K562 (cell line): ENCODE data around the gene ZNF326. TPM values are rescaled to one million over a fixed set of nuclear protein-coding genes. Genes with fewer than 3 reads are reported as not detected.

ENCODE experiments used
- ADNP ChIP-seq: fragments of 200-800 bp; sonication (Bioruptor generic); IDR thresholded peaks from 2 replicates; pipeline ENCODE4 v1.6.1; 2016; ENCODE audit warnings: missing genetic modification characterization, missing compliant biosample characterization
- EWSR1 ChIP-seq: fragments of 450-650 bp; IDR thresholded peaks from 2 replicates; pipeline ENCODE4 v1.6.1; 2018; ENCODE audit warnings: borderline replicate concordance, mild to moderate bottlenecking, low read depth, moderate library complexity; ENCODE audit not compliant: partially characterized antibody
- HDAC3 ChIP-seq: fragments of 450-650 bp; IDR thresholded peaks from 2 replicates; pipeline ENCODE4 v1.6.1; 2018; ENCODE audit warnings: borderline replicate concordance, mild to moderate bottlenecking, moderate library complexity; ENCODE audit not compliant: partially characterized antibody
- IRF2 ChIP-seq: sonication (generic); formaldehyde crosslinking; IDR thresholded peaks from 2 replicates; pipeline ENCODE4 v1.8.1; 2022; ENCODE audit warnings: mild to moderate bottlenecking, missing genetic modification reagents
- MLX ChIP-seq, 2 experiments: fragments of 450-650 bp in 1 of 2; sonication (generic) in 1 of 2; formaldehyde crosslinking; conservative IDR thresholded peaks; 2 replicates each; pipeline versions ENCODE4 v1.4.0 to v1.8.1; 2020 to 2022; ENCODE audit warnings: mild to moderate bottlenecking in 1 of 2, missing genetic modification reagents in 1 of 2
- NR2C2 ChIP-seq, 2 experiments: fragments of 200-800 bp in 1 of 2; sonication (Bioruptor generic) in 1 of 2; sonication (generic) in 1 of 2; formaldehyde crosslinking in 1 of 2; IDR thresholded peaks; 2 replicates each; pipeline versions ENCODE4 v1.6.1 to v1.8.0; 2016 to 2022; ENCODE audit warnings: mild to moderate bottlenecking in 1 of 2, missing compliant biosample characterization in 1 of 2, missing genetic modification characterization in 1 of 2, missing genetic modification reagents in 1 of 2
- RBM25 ChIP-seq: fragments of 200-400 bp; formaldehyde crosslinking; IDR thresholded peaks from 2 replicates; pipeline ENCODE4 v1.6.1; 2018; ENCODE audit warnings: low read length, low read depth, moderate library complexity; ENCODE audit not compliant: severe bottlenecking
- RREB1 ChIP-seq: fragments of 250-450 bp; sonication (Bioruptor Pico); IDR thresholded peaks from 2 replicates; pipeline ENCODE4 v1.4.0; 2020
- TAF1 ChIP-seq: IDR thresholded peaks from 2 replicates; pipeline ENCODE4 v1.6.1; 2011; ENCODE audit warnings: mild to moderate bottlenecking, low read length, moderate library complexity; ENCODE audit not compliant: insufficient read depth, control insufficient read depth, severe bottlenecking; ENCODE audit errors: extremely low read depth
- TCF15 ChIP-seq: fragments of 250-450 bp; sonication (Bioruptor Pico); IDR thresholded peaks from 2 replicates; pipeline ENCODE4 v1.8.0; 2022; ENCODE audit warnings: moderate library complexity, mild to moderate bottlenecking, inconsistent platforms
- ZC3H11A ChIP-seq: IDR thresholded peaks from 2 replicates; pipeline ENCODE4 v1.6.1; 2012; ENCODE audit warnings: low read depth, low read length, improper control_type of control experiment
- ZFPM2 ChIP-seq: fragments of 250-450 bp; sonication (Bioruptor Pico); IDR thresholded peaks from 2 replicates; pipeline ENCODE4 v1.5.1; 2022; ENCODE audit warnings: mild to moderate bottlenecking
- ZNF644 ChIP-seq: fragments of 200-800 bp; sonication (Bioruptor generic); IDR thresholded peaks from 2 replicates; pipeline ENCODE4 v1.6.1; 2016; ENCODE audit warnings: low read depth, missing genetic modification characterization, missing compliant biosample characterization
- ZNF717 ChIP-seq: fragments of 250-450 bp; sonication (Bioruptor Pico); IDR thresholded peaks from 2 replicates; pipeline ENCODE4 v1.5.0; 2021
- ZNF76 ChIP-seq: fragments of 250-450 bp; sonication (Bioruptor Pico); IDR thresholded peaks from 2 replicates; pipeline ENCODE4 v1.4.0; 2020; ENCODE audit warnings: mild to moderate bottlenecking, moderate library complexity, borderline replicate concordance
- ZSCAN29 ChIP-seq: fragments of 450-650 bp; IDR thresholded peaks from 2 replicates; pipeline ENCODE4 v1.6.1; 2017
- polyA plus RNA-seq, 8 experiments: library from polyadenylated mRNA; depleted of rRNA in 4 of 8; stranded (reverse) in 5 of 8; unstranded in 3 of 8; fragments of >200 nt; fragmentation: Nextera tagmentation in 2 of 8; fragmentation: Illumina TruSeq in 1 of 8; extraction: Ambion mirVana in 2 of 8; extraction: Trizol in 1 of 8; gene quantifications; 2 replicates each; pipeline versions ENCODE4 v1.2.1 to v1.2.3, GENCODE V29; 2011 to 2014; ENCODE audit warnings: inconsistent platforms in 1 of 8, missing spikeins in 1 of 8
- total RNA-seq, 7 experiments: library from RNA; depleted of rRNA in 6 of 7; stranded (reverse); fragments of >200 nt in 6 of 7; fragmentation: Illumina TruSeq in 2 of 7; extraction: Trizol in 2 of 7; gene quantifications; 2 replicates each; pipeline versions ENCODE4 v1.2.1 to v1.2.3, GENCODE V29; 2011 to 2021; ENCODE audit warnings: low replicate concordance in 1 of 7

The ZNF326 gene
- total and polyA plus RNA-seq, 9 of the 15 experiments (the other 6 are each of a cell fraction or from before 2014, with no cell fraction given): 7.2 to 33.2 (median 20.1) TPM

- TF ChIP-seq ADNP (no peak), TAF1 (peak; percentile 87), RREB1 (CRISPR knock-in tag) (no peak), ZNF644 (tag) (peak; percentile 62; the same call in 1 of the 2 replicates), TCF15 (CRISPR knock-in tag) (no peak), ZC3H11A (no peak), IRF2 (CRISPR knock-in tag) (no peak), ZSCAN29 (peak; percentile 49; the same call in 1 of the 2 replicates), EWSR1 (no peak), HDAC3 (no peak), NR2C2 (CRISPR knock-in tag; IDR thresholded peaks at IDR 0.05) (peak; percentile 75; the same call in 1 of the 2 replicates), NR2C2 (tag; IDR thresholded peaks at IDR 0.05) (peak; percentile 86), ZFPM2 (CRISPR knock-in tag) (no peak), MLX (CRISPR knock-in tag; conservative IDR thresholded peaks at IDR 0.05) (0 out of 4 replicates have a peak, but pooled peaks of 1 of the 2 experiments have one; percentile 67), ZNF76 (CRISPR knock-in tag) (no peak), RBM25 (peak; percentile 94), ZNF717 (CRISPR knock-in tag) (no peak)
These were observed at the start of gene ZNF326 (continued) for GRCh38 chr1:89994805-89995597.
